IPS DF 19.7 (cell line): ENCODE measurements around the gene TSPEAR.
"Not testable (repeated sequence)": the region's sequence is repeated elsewhere in the genome, so short reads cannot be mapped to it uniquely, and the experiment has no call there.

Source experiments
- DNase-seq: peaks from one replicate; pipeline ENCODE4 v3.0.0-alpha.2; 2013; ENCODE audit warnings: low read depth, low spot score

TSPEAR gene

DNA sequence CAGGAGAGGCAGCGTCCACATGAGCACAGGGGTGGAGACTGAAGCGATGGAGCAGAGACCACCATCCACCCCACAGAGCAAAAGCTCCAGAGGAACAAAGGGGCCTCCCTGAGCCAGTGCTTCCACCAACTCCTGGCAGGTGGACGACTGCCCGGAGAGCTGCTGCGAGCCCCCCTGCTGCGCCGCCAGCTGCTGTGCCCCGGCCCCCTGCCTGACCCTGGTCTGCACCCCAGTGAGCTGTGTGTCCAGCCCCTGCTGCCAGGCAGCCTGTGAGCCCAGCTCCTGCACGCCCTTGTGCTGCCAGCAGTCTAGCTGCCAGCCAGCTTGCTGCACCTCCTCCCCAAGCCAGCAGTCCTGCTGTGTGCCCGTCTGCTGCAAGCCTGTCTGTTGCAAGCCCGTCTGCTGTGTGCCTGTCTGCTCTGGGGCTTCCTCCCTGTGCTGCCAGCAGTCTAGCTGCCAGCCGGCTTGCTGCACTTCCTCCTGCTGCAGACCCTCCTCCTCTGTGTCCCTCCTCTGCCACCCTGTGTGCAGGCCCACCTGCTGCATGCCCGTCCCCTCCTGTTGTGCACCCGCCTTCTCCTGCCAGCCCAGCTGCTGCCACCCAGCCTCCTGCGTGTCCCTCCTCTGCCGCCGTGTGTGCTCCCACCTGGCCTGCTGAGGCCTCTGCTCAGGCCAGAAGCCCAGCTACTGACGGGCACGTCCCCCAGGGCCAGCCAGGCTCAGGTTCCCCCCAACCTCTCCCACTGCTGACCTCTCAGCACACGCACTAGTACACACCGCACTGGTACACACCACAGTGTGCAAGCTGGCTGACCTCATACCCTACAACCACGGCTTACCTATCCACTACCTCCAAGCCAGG is 9.0 kb downstream of the TSPEAR start:
- no peak for DNase-seq

DNA sequence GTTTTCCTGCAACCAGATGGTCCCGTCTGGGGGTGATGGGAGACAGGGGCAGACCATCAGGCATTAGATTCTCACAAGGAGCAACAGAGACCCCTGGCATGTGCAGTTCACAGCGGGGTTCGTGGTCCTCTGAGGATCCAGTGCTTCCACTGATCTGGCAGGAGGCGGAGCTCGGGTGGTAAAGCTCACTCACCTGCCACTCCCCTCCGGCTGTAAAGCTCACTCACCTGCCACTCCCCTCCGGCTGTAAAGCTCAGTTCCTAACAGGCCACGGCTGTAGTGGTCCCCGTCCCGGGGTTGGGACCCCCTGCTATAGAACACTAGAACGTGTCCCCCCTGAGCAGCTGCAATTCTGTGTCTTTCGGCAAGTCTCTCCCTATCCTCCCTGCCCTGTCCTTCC is 9.8 kb downstream of the TSPEAR start:
- DNase-seq = no peak

DNA sequence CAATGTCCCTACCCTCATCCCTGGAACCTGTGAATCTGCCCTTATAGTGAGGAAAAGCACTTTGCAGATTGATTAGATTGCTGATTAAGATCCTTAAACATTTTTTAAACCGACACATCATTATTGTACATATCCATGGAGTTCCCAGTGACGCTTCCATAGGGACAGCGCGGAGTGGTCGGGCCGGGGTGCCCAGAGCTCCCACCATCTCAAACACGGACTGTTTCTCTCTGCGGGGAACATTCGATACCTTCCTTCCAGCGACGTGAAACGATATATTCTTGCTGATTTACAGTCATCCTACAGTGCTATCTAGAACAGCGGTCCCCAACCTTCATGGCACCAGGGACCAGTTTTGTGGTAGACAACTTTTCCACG is 10.4 kb downstream of the TSPEAR start:
- DNase-seq = no peak

DNA sequence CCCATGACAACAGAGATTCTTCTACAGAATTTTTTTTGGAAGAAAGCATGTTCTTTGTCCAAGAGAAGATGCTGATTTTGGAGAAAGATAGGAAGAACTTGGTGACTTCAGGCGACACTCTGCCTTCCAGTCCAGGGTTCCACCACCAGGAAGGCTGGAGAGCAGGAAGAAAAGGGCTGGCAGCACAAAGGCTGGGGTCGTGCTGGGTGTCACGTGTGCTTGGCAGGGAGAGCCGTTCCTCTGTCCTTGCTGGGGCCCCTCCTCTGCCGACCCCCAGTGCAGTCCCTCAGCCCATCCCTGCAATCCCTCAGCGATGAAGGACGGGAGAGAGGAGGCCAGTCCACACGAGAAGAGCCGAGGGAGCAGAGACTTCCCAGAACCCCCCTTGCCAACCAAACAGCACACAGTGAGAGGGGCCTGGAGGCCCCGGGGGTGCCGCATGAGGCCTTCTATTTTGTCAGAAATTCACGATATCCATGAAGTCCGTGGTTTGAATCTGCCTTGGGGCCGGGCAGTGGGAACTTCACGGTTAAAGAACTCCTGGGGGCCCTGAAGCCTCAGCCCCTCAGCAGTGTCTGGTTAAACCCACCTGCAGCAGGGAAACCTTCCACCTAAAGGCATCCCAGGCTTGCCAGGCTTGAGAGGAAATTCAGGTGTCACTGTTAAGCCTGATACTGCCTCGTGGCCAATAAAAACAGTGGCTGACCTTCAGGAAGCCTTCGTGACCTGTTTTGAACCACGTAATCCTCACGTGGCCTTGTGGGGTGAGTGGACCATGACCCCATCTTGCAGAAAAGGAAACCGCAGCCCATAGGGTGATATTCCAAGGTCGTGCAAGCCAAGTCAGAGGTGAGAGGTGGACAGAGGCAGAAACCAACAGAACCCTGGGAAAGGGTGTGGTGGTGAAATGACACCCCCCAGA is 11.0 kb downstream of the TSPEAR start:
- DNase-seq = no peak

DNA sequence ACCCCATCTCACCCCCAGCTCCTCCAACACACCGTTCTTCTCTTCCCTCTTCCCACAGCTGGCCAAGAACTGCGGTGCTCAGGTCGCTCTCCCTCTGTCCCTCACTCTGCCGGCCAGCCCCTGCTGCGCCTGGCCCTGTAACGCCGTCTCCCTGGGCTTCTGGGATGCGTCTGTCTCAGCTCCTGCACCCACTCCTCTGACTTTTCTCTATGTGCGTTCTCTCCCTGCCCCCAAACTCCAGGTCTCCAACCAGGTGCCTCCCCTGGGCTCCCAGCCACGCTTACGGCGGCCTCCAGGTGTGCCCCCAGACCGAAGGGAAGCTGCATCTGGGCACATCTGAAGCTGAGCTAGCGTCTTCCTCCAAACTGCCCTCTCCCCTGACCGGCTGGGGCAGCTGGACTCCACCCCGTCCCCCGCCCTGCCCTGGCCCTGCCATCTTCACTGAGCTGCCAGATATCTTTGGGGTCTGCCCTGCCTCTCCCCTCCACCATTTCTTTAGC is 11.8 kb downstream of the TSPEAR start:
- no peak for DNase-seq

DNA sequence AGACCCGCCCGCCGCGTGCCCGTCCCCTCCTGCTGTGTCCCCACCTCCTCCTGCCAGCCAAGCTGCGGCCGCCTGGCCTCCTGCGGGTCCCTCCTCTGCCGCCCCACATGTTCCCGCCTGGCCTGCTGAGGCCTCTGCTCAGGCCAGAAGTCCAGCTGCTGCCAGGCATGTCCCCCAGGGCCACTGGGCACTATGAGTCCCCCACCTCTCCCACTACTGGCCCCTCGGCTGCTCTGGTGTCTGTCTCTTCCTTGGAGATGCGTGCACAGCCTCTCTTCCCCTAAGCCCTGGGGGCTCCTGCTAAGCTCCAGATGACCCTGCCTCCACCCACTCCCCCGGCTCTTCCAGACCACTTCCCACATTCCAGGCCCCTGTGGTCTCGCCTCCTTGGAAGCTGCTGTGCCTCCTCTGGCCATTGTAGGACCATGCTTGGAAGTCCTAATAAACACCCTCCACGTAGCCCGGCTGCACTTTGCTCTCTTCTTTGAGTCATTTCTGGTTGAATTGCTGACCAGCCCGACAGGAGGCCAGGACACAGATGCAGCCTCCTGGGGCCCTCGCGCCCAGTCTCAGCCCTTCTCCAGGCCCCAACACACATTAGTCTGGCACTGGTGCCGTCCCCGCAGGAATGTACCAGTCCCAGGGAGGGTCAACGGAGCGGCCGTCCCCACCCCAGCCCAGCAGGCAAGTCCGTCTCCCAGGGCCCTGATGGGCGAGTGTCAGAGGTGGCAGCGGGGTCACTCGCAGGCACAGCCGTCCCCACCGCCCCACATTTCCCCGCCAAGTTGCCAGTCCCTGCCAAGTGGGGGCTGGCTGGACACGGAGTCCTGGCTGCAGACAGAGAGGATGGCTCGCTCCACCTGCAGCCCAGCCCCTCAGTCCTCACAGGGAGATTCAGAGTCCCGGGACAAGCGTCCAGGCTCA is 13.3 kb downstream of the TSPEAR start:
- DNase-seq = no peak

DNA sequence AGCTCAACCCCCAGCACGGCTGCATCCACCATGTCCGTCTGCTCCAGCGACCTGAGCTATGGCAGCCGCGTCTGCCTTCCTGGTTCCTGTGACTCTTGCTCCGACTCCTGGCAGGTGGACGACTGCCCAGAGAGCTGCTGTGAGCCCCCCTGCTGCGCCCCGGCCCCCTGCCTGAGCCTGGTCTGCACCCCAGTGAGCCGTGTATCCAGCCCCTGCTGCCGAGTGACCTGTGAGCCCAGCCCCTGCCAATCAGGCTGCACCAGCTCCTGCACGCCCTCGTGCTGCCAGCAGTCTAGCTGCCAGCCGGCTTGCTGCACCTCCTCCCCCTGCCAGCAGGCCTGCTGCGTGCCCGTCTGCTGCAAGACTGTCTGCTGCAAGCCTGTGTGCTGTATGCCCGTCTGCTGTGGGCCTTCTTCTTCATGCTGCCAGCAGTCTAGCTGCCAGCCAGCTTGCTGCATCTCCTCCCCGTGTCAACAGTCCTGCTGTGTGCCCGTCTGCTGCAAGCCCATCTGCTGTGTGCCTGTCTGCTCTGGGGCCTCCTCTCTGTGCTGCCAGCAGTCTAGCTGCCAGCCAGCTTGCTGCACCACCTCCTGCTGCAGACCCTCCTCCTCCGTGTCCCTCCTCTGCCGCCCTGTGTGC is 14.1 kb downstream of the TSPEAR start, which contains the start of gene KRTAP10-12:
Gene KRTAP10-12, plus strand, starts transcription at position 1 of the 639 bp plus-strand sequence. Its CDS starts 30 bp downstream, at position 31.
- not testable (repeated sequence) for DNase-seq

DNA sequence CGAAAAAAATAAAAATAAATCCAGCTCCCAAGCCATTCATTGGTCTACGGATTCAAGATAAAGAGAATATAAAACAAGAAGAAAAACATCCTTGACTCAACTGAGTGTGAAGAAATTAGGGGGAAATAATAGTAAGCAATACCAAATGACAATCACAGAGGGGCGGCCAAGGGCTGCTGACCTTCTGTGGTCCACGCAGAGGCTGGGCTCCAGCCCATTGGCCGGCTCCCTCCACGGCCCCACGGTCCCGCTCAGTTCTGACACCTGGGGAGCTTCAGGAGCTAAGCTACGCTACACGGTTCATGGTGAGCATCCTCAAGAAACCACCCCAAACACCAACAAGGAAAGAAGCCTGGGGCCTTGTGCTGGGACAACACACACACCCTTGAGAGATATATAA is 14.8 kb downstream of the TSPEAR start:
- DNase-seq = no peak

DNA sequence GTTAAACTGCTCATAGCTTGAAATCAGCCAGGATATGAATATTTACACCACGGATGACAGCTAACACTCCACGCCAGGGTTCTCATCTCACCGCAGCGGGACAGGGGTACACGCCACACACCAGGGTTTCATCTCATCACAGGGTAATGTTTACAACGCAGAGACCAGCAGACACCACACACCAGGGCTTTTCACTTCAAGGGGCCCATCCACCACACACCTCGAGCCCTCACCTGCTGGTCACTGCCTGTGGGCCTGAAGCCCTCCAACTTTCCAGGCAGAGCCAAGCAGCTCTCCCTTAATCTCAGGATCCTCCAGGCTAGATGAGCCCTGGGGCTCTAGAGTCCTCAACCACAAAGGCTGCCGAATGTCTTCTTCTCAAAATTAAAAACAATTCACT is 15.7 kb downstream of the TSPEAR start:
- no peak for DNase-seq

DNA sequence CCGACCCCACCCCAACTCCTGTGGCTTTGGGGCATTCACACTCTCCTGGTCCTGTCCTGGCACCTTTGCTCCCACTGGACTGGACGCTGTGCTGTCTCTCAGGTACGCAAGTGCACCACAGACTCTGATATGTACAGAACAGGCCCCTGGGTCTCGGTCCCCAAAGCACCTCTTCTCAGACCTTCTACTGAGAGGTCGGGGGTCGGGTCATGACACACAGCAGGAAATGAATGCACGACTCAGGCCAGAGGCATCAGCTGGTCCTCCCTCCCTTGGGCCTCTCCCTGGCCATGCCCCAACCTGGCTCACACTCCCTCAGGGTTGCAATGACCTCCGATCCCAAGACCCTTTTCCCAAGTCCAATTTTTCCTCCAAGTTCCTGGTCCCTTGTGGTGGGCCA is 16.2 kb downstream of the TSPEAR start:
- DNase-seq = no peak

DNA sequence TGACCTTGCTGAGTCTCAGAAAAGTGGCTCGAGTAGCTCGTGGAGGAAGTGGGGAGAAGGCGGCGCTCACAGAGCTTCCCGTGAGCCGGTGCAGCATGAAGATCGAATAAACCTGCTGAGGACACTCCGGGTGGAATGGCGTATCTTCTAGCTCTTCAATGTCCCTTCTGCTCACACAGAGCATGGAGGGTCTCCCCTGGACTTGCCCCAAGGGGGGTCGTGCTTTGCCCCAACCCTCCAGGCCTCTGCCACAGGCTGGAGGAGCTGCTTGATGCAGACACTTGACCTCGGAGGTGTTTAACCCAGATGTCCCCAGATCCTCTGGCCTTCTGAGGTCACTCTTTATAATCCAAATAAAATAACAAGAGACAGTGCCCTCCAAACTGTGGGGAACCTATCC is 16.6 kb downstream of the TSPEAR start:
- no peak for DNase-seq

DNA sequence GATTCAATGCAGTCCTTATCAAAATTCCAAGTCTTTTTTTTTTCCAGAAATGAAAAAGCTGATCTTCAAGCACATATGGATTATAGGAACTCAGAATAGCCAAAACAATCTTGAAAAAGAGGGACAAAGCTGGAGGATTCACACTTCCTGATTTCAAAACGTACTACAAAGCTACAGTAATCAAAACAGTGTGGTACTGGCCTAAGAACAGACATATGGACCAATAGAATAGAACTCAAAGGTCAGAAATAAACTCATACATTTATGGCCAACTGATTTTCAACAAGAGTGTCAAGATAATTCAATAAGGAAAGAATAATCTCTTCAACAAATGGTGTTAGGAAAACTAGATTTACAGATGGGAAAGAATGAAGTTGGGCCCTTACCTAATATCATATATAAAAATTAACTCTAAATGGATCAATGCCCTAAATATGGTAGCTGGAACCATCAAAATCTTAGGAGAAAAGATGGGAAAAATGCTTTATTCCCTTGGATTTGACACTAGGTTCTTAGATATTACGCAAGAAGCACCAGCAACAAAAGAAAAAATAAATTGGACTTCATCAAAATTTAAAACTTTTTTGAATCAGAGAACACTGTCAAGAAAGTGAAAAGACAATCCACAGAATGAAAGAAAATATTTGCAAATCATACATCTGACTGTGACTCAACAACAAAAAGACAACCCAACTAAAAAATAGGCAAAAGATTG is 18.4 kb downstream of the TSPEAR start:
- DNase-seq = no peak

DNA sequence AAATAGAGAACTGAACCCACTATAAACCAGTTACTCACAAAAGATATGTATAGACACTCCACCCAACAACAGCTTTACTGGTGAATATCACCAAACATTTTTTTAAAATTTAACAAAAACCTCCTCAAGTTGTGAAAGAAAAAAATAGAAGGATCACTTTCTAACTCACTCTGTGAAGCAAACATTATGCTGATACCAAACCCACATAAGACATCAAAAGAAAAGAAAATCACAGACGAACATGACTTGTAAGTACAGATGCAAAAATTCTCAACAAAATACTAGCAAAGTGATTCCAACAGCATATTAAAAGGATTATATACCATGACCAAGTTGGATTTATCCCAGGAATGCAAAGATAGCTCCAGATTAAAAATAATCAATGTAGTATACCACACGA is 19.7 kb downstream of the TSPEAR start:
- no peak for DNase-seq

DNA sequence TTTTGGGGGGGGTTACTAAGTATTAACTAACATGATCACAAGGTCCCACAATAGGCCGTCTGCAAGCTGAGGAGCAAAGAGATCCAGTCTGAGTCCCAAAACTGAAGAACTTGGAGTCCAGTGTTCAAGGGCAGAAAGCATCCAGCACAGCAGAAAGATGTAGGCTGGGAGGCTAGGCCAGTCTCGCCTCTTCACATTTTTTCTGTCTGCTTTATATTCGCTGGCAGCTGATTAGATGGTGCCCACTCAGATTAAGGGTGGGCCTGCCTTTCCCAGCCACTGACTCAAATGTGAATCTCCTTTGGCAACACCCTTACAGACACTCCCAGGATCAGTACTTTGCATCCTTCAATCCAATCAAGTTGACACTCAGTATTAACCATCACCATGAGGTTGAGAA is 21.6 kb downstream of the TSPEAR start:
- DNase-seq = not testable (repeated sequence)

DNA sequence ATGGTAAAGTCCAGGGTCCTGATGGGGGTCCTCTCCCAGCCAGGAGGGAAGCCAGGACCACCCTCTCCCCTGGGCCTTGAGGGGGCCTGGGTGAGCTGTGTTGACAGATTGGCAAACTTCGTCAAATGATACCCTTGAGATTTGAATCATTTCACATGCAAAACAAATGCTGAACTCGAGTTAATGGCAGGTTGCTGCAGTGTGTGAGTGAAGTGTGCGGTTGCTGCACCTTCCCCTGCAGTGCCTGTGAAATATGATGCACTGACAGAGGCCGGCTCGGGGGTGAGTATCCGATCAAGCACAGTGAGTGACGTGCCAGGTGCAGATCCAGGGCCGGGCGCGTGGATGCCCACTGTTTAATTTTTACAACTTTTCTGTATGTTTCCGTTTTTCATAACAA is 23.7 kb downstream of the TSPEAR start:
- no peak for DNase-seq

DNA sequence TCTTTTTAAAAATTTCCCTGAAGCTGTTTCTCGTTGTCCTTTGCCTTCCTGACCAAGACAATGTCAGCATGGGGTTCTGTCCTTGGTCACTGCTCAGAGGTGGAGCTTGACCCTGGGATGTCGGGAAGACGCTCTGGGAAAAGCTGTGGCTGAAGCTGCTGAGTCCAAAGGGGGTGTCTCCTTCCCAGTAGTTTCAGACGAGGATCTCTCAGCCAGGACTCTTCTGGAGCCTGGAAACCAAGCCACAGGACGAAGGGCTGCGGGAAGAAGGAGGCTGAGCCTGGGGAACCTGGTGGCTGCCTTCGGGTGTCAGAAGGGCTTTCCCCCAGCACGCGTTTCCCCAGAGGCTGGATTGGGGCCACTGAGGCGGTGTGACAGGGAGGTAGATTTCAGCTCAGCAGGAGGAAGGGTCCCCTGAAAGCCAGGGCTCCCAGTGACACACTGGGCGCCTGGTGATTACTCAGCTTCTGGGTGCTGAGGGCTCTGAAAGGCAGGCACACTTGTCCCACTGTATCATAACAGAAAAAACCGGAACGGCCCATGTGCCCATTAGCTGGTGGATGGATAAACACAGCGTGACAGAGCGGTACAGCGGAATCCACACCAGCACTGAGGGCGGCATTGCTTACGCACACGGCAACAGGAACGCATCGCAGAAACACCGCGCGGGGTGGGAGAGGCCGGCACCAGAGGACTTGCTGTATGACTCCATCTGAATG is 24.4 kb downstream of the TSPEAR start:
- no peak for DNase-seq

DNA sequence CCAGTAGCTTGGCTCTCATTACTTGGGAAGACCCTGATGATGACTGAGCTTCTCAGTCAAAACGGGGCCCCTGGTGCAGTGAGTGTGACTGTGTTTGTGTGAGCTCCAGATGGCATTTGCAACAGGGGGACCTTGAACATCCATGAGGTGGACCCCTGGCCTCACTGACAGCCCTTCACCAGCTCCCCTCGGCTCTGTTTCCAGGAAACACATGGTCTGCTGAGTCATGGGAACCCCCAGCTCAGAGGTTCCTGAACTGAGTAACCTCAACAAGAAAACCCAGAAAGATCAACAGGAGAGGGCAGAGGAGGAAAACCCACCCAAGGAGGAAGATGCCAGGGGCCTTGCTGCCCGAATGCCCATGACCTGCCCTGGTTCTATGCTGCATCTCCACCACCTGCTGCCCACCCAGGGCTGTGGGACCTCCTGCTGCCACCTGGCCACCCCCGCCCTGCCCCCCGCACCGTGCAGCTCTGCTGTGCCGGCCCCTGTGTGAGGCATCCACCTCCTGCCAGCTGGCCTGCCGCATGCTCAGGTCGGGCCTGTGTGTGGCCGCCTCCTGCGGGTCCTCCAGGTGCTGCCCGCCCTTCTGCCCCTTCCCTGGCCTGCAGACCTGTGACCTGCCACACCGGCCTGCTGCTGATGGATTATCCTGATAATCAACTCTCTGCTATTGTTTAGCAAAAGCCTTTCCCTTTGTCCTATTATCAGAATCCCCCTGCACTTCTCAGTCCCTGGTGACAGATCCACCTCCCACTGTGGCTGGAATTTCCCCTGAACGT is 25.2 kb downstream of the TSPEAR start:
- no peak for DNase-seq

DNA sequence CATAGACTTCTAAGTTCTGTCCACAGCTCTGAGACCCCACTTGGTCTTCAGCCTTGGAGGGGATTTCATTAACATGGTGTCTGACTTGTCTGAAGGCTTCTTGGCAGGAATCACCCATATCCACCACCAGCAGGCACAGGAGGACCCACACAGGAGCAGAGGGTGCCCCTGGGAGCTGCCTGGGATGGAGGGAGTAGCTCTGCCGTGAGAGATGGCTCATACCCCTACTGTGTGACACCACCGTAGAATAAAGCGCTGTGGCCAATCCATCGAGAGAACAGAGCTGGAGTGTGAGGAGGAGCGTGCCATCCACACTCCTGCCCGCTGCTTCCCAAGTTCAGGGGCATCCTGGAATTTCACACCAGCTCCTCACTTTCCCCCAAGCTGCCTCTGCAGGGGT is 26.3 kb downstream of the TSPEAR start:
- DNase-seq = not testable (repeated sequence)

DNA sequence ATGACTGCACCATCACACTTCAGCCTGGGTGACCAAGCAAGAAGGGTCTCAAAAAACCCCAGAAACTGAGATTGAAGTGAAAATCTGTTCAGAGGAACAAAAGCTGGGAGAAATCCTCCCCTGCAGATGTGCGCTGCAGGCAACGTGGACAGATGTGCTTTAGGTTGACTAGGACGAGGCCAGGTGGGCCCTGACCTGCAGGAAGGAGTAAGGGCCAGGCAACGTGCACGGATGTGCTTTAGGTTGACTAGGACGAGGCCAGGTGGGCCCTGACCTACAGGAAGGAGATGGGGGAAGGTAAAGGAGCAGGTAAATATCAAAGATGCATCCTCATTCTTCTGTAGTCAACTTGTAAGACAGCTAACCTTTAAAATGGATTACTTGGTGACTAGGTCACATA is 26.9 kb downstream of the TSPEAR start:
- no peak for DNase-seq
